Ovary (tissue), 9 donors: ENCODE measurements around the gene OR2A12. TPM values are rescaled to one million over a fixed set of nuclear protein-coding genes. Genes with fewer than 3 reads are reported as not detected.

Source experiments
- DNase-seq, 5 donors: peaks; one replicate each; pipeline ENCODE4 v3.0.0-alpha.2; 2019 to 2020
- H3K27ac ChIP-seq, 2 donors: fragments of 200-600 bp; one replicate each; pipeline versions ENCODE4 v1.5.1 to v1.8.0; 2019 to 2022
- H3K27me3 ChIP-seq: fragments of 200-600 bp; one replicate; pipeline ENCODE4 v1.8.0; 2022
- H3K36me3 ChIP-seq: fragments of 200-600 bp; sonication (generic); one replicate; pipeline ENCODE4 v1.5.1; 2019
- H3K4me1 ChIP-seq: one replicate; pipeline ENCODE4 v1.8.1; 2013; ENCODE audit warnings: mild to moderate bottlenecking, moderate library complexity; ENCODE audit not compliant: insufficient read depth
- H3K4me3 ChIP-seq: fragments of 200-600 bp; sonication (generic); one replicate; pipeline ENCODE4 v1.5.1; 2017
- H3K9me3 ChIP-seq, 2 donors: fragments of 200-600 bp in 1 of 2; sonication (generic) in 1 of 2; one replicate each; pipeline versions ENCODE4 v1.5.1 to v1.8.1; 2013 to 2019; ENCODE audit warnings: mild to moderate bottlenecking in 1 of 2, moderate library complexity in 1 of 2
- CTCF ChIP-seq, 3 donors: fragments of 450-650 bp in 2 of 3; fragments of 200-600 bp in 1 of 3; IDR thresholded peaks; one replicate each; pipeline versions ENCODE4 v1.5.1 to v1.8.0; 2016 to 2022; ENCODE audit warnings: antibody characterized with exemption in 3 of 3, mild to moderate bottlenecking in 1 of 3
- EP300 ChIP-seq: sonication (generic); formaldehyde crosslinking; IDR thresholded peaks from one replicate; pipeline ENCODE4 v1.6.1; 2017; ENCODE audit warnings: antibody characterized with exemption
- POLR2A ChIP-seq: fragments of 450-650 bp; IDR thresholded peaks from one replicate; pipeline ENCODE4 v1.6.1; 2017; ENCODE audit warnings: antibody characterized with exemption, mild to moderate bottlenecking, moderate library complexity
- WGBS, 3 donors: extraction: QIAGEN DNeasy Blood & Tissue Kit in 1 of 3; methylation state at CpG; one replicate each; pipeline versions ENCODE4 v1.1.5 to v1.1.7; 2013 to 2017; 5-methylcytosine and 5-hydroxymethylcytosine counted together
- intact Hi-C, 4 donors: fragments of 100-400 bp; cut with DNase I; formaldehyde crosslinking; loops; one replicate each; pipeline versions ENCODE4 v1.11.0 to v1.15.1; 2022 to 2023
- polyA plus RNA-seq, 2 donors: library from polyadenylated mRNA; stranded (reverse); fragments of 200-250 nt in 1 of 2; fragments of 350-450 nt in 1 of 2; fragmentation: Illumina TruSeq in 1 of 2; extraction: RNeasy Lipid Tissue Mini Kit (QIAGEN cat#74804) in 1 of 2; gene quantifications; one replicate each; pipeline ENCODE4 v1.2.3, GENCODE V29; 2013 to 2014
- total RNA-seq, 7 donors: library from RNA; depleted of rRNA in 2 of 7; stranded (reverse); fragments of >200 nt in 2 of 7; fragmentation: NEBNext Ultra II Directional in 3 of 7; extraction: Animal tissue kit (Norgen Biotek cat#: 25700) in 3 of 7; gene quantifications; one replicate each; pipeline versions ENCODE4 v1.1.0 to v1.2.4, GENCODE V29; 2016 to 2023
- donor health status: DM: no; HTN: no; CAD: no; lungs with moderate emphysema.
- donor health status: DM: no; HTN: no; CAD: no.
- donor health status: Bipolar disorder and iron deficiency.
- donor health status: DM: yes; HTN: yes; CAD: no.
- donor health status: DM: no; HTN: no; CAD: no.
- donor health status: DM: yes; HTN: yes; CAD: no.

The OR2A12 gene
- total and polyA plus RNA-seq, 9 donors, result not detected

- Histone ChIP-seq H3K9me3 (no peaks in the 10 kb centered on the region), H3K27ac (no peak overlapping the region), H3K4me1 (no peaks in the 10 kb centered on the region), H3K4me3 (no peak overlapping the region), H3K36me3 (no peaks in the 10 kb centered on the region), H3K27me3 (no peaks in the 10 kb centered on the region)
- no peak for TF ChIP-seq POLR2A
- no peak for TF ChIP-seq CTCF (IDR thresholded peaks at IDR 0.05)
- TF ChIP-seq EP300, result no peak
- intact Hi-C loops, result no loop called here
- no peak for DNase-seq
- 2 to 41% (median 13%) methylated on average over 1 of the region's 1 CpG for WGBS, 3 donors
Measured at GRCh38 chr7:144087230-144087629, 1.2 kb downstream of the OR2A12 start.

DNA sequence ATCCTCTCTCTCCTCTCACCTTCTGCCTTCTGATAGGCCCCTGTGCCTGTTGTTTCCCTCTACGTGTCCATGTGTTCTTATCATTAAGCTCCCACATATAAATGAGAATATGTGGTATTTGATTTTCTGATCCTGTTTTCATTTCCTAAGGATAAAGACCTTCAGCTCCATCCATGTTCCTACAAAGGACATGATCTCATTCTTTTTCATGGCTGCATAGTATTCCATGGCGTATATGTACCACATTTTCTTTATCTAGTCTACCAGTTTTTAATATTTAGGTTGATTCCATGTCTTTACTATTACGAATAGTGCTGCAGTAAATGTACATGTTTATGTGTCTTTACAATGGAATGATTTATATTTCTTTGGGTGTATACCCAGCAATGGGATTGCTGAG, 4.6 kb downstream of the OR2A12 start:
- H3K4me3 ChIP-seq, result no peak overlapping the region
- no peak overlapping the region for H3K27ac ChIP-seq
- WGBS, 3 donors, result 87 to 92% (median 91%) methylated on average over 3 of the region's 3 CpGs
- no peaks in the 10 kb centered on the region for H3K9me3 ChIP-seq
- H3K36me3 ChIP-seq, result no peaks in the 10 kb centered on the region
- intact Hi-C loops, result no loop called here
- no peak for DNase-seq
- TF ChIP-seq CTCF (IDR thresholded peaks at IDR 0.05) (no peak), EP300 (no peak), POLR2A (no peak)
- H3K4me1 ChIP-seq, result no peaks in the 10 kb centered on the region
- no peaks in the 10 kb centered on the region for H3K27me3 ChIP-seq

DNA sequence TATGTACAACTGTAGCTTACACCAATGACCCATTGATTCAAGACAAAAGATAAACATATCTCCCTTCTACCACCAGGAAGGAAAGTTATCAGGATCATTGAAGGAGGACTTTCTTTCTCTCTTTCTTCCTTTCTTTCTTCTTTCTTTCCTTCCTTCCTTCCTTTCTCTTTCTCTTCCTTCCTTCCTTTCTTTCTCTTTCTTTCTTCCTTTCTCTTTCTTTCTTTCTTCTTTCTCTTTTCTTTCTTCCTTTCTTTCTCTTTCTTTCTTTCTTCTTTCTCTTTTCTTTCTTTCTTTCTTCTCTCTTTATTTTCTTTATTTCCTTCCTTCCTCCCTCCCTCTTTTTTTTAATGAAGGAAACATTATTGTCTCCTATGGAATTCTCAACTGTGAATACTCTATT, 12.7 kb downstream of the OR2A12 start:
- DNase-seq, result no peak
- Histone ChIP-seq H3K4me1 (no peaks in the 10 kb centered on the region), H3K4me3 (no peak overlapping the region), H3K9me3 (no peaks in the 10 kb centered on the region), H3K27me3 (no peaks in the 10 kb centered on the region), H3K36me3 (no peaks in the 10 kb centered on the region), H3K27ac (no peak overlapping the region)
- intact Hi-C loops, result no loop called here
- TF ChIP-seq CTCF (IDR thresholded peaks at IDR 0.05) (no peak), POLR2A (no peak), EP300 (no peak)

GRCh38 chr7:144100607-144101006, 14.5 kb downstream of the OR2A12 start:
- no peaks in the 10 kb centered on the region for H3K27me3 ChIP-seq
- TF ChIP-seq EP300 (no peak), POLR2A (no peak), CTCF (IDR thresholded peaks at IDR 0.05) (no peak)
- H3K36me3 ChIP-seq, result no peaks in the 10 kb centered on the region
- H3K4me1 ChIP-seq, result no peaks in the 10 kb centered on the region
- WGBS, 3 donors, result 44 to 58% (median 52%) methylated on average over 3 of the region's 3 CpGs
- H3K9me3 ChIP-seq, result no peaks in the 10 kb centered on the region
- no peak overlapping the region for H3K4me3 ChIP-seq
- DNase-seq, result no peak
- intact Hi-C loops, result no loop called here
- no peak overlapping the region for H3K27ac ChIP-seq

- intact Hi-C loops, result no loop called here
- TF ChIP-seq EP300, result no peak
- TF ChIP-seq POLR2A, result no peak
- TF ChIP-seq CTCF (IDR thresholded peaks at IDR 0.05), result no peak
- H3K9me3 ChIP-seq, result no peaks in the 10 kb centered on the region
- no peaks in the 10 kb centered on the region for H3K27me3 ChIP-seq
- H3K36me3 ChIP-seq, result no peaks in the 10 kb centered on the region
- no peaks in the 10 kb centered on the region for H3K4me1 ChIP-seq
- no peak overlapping the region for H3K4me3 ChIP-seq
- no peak for DNase-seq
- no peak overlapping the region for H3K27ac ChIP-seq
Measured at GRCh38 chr7:144102041-144102440, 16.0 kb downstream of the OR2A12 start.
